ENCODE data around the gene PLA2G1B.

PLA2G1B gene

DNA sequence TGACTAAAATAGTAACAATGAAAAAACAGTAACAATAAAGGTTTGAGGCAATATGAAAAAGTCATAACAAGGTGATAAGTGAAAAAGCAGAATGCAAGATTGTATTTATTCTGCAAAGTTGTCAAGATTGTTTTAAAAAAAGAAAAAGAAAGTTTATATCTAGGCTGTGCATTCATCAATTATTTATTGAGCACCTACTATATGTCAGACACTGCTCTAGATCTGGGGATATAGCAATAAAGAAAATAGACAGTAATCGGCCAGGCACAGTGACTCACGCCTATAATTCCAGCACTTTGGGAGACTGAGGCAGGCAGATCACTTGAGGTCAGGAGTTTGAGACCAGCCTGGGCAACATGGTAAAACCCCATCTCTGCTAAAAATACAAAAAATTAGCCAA lies 3.8 kb downstream of the PLA2G1B start:
- DNase-seq = no peak

DNA sequence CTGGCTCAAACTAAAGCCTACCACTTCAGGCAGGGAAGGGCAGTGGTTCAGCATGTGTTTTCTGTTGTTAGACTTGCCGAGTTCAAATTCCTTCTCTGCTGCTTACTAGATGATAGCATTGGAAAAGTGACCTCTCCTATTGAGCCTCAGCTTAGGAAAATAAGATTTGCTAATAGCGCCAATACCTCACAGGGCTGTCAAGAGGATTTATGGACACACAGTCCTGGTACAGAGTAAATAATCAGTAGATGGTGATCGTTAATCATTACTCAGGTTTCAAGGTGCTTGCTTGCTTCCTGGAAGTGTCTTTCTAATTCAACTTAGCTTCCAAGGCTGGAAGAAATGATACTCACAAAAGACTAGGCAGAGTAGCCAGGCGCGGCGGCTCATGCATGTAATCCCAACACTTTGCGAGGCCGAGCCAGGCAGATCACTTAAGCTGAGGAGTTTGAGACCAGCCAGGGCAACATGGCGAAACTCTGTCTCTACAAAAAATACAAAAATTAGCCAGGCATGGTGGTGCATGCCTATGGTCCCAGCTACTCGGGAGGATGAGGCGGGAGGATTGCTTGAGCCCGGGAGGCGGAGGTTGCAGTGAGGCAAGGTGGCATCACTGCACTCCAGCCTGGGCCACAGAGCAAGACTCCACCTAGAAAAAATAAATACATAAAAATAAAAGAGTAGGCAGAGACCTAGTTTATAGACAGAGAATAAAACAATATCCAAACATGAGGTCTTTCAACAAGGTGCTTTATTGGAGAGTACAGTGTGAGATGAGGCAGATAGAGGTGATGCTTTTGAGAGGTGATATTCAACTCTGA lies 6.0 kb downstream of the PLA2G1B start:
- peak; percentile 83 for DNase-seq

DNA sequence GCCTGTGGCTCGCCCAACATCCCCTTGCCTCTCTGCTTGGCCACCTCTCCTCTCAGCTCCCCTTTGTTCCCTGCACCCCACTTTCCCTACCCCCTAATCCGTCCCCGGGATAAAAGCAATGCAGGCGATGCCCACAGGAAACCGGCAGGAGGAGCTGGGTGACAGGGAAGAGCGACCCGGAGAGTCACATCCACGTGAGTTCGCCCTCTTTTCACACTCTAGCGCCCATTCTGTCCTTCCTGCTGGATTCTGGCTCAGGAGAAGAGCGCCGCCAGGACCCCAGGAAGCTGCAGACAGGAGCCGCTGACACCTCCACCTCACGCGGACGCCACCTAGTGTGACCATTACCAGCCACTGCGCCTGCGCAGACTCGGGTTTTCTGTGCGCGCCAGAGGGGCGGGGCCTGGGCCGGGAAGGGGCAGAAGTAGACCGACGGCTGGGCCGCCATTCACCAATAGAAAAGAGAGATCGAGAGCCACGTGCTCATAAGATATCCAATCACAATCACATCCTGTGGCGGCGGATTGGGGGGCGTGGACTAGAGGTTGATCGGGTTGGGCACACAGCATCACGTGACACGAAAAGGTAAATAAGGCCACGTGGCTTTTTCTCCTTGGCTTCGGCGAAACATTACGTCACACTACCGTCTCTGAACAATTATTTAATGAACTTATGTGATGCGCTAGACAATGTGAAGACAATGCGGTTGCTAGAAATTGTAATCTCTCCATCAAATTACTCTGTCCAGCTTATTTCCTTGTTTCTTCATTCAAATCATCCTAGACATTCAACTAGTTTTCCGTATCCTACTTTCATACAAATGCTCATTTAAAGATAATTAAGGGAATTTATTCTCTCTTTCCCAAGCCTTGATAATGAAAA lies 10.1 kb downstream of the PLA2G1B start:
- DNase-seq = peak; percentile 100

DNA sequence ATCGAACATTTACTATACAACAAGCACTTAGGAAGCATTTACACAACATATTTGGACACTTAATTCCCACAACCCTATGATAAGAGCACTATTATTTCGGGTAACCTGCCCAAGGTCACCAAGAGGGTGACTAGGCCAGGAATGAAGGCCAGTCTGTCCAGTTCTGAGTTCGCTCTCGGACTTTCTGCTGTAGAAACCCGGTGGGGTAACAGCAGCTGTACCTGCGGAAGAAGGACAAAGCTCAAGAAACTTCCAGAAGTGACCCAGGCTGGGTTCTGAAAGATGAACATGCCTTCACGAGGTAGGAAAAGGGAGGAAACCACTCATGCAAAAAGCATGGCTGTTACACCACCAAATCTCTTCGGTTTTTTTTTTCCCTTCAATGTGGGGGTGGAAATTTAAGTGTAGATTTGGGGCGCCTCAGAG lies 10.8 kb downstream of the PLA2G1B start:
- DNase-seq = peak; percentile 70

DNA sequence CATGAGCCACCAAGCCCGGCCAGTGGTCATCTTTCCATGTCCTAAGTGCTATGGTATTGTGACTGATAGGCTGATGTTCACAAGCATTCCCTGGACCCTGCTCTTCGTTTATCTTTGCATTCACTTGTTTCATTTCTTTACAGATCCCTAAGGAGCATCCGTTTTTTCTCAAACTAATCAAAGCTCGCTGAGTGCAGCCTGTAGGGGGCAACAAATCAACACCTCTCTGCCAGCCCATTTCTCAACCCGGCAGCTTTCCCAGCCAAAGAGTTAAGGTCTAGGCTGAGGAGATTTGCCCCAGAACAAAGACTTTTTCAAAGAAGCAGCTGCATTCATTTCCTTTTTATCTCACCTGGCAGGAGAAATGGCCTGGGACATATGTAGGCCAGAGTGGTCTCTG lies 13.4 kb downstream of the PLA2G1B start:
- peak; percentile 52 for DNase-seq

DNA sequence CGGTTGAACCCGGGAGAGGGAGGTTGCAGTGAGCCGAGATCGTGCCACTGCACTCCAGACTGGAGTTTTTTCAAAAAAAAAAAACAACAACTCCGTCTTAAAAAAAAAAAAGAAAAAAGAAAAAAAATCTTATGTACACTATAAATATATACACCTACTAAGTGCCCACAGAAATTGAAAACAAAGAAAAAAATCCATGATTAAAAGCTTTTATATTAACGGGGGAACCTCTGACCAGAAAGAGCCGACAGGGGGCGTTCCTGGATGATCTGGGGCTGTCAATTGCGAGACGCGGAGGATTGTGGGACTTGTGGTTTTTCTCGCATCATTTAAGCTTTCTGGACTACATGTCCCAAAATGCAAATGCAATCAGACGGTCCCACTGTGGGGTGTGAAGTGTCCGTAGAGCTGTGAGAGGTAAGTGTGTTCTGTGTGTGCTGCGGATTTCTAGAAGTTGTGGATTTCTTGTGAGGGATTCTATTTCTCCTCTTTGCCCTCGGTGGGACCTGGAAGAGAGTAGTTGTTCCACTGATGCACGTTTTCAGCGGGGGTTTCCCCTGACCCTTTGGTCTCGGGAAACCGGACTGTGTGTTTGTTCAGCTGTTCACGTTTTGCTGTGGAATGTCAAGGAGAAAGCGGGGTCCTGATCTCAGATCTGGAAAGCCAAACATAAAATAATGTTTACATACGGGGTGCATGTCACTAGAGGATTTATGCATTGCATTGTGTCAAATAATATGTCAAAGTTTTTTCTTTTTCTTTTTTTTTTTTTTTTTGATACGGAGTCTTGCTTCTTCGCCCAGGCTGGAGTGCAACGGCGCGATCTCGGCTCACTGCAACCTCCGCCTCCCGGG lies 25.4 kb downstream of the PLA2G1B start, which contains the start of gene SIRT4:
Gene SIRT4 (plus strand): TSS at position 360 of the 854 bp plus-strand sequence. CDS start 1,241 bp downstream, outside the sequence.
- peak; percentile 98 for DNase-seq

DNA sequence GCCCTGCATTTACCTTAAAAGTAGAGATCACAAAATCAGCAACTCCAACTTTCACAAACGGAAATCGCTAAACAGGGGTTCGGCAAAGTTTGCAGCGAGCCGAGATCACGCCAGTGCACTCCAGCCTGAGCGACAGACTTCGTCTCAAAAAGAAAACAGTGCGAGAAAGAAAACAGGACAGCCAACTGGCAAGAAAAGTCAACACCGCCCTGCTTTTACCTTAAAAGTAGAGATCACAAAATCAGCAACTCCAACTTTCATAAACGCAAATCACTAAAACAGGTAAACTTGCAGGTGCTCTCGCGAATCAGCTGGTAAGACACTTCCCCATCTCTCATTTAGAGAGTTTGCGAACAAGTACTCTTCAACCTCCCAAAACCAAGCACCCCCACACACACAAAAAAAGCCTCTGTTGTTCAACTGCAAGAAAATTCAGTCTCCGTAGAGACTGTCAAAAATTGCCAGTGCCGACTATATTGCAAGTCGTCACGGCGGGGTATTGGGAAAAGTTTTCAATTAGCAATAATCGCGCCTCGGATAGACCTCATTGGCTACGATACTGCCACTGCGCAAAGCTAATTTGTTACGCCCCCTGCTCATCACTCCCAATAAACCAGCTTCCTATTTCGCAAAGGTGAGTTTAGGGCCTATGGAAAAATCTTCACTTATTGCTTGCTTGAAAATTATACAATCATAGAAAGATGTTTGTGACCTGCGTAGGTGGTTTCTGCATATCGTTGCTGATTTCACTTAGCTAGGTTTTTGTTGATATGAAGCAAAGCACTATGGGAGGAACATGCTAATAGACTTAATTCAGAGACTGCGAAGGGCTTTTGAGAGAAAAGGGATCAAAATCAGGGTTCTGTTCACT lies 34.7 kb downstream of the PLA2G1B start, which contains the start of gene RNU4-1:
Gene RNU4-1 (minus strand): TSS at position 577 of the 871 bp plus-strand sequence.
- peak; percentile 96 for DNase-seq

DNA sequence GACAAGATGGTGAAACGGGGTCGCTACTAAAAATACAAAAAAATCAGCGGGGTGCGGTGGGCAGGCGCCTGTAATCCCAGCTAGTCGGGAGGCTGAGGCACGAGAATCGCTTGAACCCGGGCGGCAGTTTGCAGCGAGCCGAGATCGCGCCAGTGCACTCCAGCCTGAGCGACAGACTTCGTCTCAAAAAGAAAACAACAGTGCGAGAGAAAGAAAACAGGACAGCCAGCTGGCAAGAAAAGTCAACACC lies 35.2 kb downstream of the PLA2G1B start:
- DNase-seq = no peak

DNA sequence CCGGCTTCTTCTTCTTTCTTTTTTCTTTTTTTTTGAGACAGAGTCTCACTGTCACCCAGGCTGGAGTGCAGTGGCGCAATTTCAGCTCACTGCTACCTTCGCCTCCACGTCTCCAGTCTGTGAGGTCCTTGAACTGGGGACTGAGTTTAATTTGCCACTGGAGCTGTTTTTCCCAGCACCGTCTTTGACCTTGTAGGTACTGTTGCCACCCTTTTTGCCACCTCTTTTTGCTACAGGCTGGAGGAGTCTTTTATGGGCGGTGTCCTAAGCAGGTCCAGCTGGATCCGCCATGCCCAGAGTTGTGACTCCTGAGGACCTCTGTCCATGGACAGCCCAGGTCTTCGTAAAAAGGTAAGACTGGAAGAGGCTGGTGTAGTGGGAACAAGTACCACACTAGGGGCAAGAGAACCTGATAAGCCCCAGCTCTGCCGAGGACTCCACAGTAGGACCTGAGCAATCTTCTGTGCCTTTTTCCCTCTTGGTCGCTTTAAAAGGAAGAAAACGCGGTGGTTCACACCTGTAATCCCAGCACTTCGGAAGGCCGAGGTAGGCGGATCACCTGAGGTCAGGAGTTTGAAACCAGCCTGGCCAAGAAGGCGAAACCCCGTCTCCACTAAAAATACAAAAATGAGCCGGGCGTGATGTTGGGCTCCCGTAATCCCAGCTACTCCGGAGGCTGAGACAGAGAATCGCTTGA lies 36.8 kb downstream of the PLA2G1B start:
- DNase-seq = peak; percentile 87

DNA sequence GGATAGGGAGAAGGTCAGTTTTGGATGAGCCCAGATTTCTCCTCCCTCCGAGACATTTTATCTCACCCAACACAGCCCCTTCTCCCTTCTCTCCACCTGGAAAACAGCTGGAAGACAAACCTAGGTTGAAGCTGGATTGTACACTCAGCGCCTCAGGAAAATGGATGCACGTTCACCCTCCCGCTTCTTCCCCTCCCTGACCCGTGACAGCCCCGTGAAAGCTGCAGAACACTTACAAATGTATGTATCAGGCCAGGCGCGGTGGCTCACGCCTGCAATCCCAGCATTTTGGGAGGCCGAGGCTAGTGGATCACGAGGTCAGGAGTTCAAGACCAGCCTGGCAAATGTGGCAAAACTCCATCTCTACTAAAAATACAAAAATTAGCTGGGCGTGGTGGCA lies 40.1 kb downstream of the PLA2G1B start:
- no peak for DNase-seq

DNA sequence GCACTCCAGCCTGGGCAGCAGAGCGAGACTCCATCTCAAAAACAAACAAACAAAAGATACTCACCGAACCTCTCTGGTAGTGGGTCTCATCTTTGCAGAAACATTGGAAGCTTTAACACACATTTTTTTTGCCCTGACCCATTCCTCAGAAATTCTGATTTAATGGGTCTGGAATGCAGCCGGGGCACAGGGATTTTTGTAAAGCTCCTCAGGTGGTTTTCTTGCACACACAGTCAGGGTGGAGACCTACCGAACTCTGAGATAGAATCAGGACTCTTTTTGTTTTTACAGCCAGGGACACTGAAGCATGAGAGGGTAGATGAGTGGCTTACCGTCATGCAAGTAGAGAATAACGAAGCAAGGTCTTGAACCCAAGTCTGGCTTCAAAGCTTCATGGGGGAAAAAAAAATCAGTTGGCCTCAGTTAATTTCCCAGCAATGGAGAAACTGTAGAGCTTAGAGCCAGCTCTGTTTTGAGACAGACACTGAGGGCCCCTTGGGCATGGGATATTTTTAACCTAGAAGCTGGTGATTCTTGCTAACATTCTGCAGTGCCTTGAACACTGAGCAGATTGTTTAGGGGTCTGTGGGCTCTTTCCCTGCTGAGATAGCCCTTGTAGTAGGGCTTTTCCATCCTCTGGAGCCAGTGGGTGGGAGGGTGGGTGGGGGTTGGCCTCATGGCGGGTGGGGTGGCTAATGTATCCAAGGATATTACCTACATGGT lies 40.6 kb downstream of the PLA2G1B start:
- DNase-seq = no peak

DNA sequence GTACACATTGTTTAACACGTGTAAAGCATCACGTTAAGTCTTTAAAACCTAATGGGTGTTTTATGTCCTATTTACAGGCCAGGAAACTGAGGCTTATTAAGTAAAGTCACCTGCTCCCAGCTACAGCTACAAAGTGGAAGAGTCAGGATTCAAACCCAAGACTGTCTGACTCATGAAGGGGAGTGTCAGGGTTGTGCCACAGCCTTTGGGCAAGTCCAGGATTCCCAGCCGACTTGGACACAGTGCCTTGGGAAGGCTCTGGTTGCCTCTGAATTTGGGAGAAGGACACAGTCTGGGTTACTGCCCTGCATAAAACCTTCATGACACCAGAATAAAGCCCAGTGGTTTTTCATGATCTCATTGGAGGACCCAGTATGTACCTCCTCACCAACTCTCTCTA lies 43.2 kb downstream of the PLA2G1B start:
- no peak for DNase-seq

DNA sequence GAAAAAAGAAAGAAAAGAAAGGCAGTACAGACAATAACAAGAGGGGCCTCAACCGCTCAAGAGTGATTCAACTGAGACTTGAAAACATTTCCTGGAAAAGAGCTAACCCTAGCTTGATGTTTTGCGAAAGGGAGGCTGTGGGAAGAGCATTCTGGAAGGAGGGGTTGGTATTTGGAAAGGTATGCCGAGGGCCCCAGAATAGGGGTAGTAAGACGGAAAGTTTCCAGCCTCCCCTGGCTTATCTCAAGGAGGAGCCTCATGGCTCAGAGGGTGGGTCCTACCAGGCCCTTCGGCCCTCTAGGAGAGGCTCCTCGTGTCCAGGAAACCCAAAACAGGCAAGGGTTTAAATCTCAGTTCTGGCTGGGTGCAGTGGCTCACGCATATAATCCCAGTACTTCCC lies 44.3 kb downstream of the PLA2G1B start:
- DNase-seq = no peak

DNA sequence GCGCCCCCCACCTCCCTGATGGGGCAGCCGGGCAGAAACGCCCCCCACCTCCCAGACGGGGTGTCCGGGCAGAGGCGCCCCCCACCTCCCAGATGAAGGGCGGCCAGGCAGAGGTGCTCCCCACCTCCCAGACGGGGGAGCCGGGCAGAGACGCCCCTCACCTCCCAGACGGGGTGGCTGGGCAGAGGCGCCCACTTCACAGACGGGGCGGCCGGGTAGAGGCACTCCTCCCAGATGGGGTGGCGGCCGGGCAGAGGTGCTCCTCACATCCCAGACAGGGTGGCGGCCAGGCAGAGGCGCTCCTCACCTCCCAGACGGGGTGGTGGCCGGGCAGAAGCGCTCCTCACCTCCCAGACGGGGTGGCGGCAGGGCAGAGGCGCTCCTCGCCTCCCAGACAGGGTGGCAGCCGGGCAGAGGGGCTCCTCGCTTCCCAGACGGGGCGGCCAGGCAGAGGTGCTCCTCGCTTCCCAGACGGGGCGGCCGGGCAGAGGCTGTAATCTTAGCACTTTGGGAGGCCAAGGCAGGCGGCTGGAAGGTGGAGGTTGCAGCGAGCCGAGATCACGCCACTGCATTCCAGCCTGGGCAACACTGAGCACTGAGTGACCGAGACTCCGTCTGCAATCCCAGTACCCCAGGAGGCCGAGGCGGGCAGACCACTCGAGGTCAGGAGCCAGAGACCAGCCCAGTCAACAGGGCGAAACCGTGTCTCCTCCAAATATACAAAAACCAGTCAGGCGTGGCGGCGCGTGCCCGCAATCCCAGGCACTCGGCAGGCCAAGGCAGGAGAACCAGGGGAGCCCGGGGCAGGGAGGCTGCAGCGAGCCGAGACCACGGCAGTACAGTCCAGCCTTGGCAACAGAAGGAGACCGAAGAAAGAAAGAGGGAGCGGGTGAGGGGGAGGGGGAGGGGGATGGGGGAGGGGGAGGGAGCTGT lies 49.2 kb downstream of the PLA2G1B start:
- peak; percentile 43 for DNase-seq

DNA sequence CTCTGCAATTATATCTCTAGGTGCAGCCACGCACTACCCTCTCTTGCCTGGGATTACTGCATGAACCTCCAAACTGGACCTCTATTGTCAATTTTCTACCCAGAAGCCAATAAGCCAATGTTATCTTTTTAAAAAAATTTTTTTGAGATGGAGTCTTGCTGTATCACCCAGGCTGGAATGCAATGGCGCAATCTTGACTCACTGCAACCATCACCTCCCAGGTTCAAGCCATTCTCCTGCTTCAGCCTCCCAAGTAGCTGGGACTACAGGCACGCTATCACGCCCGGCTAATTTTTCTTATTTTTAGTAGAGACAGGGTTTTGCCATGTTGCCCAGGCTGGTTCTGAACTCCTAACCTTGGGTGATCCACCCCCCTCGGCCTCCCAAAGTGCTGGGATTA lies 50.8 kb downstream of the PLA2G1B start:
- DNase-seq = no peak

Measured in DMS53 (cell line).